Measurements from ENCODE around the gene PCNX3. TPM values are rescaled to one million over a fixed set of nuclear protein-coding genes. Genes with fewer than 3 reads are reported as not detected.

The PCNX3 gene
- total and polyA plus RNA-seq, 2 experiments from 2014 or later, result 8.1 to 23.5 TPM

- in situ Hi-C loops (cut with MboI), result no loop called here
Observed at GRCh38 chr11:65598258-65598699, 17.3 kb upstream of the PCNX3 start.

GRCh38 chr11:65599216-65599954 lies 16.2 kb upstream of the PCNX3 start:
- 88 to 90% methylated on average over 32 to 49 of the region's 49 CpGs for WGBS, 2 experiments (ENCODE audit: low coverage in 1 of 2, low lambda C conversion rate in 2 of 2, missing lambda C conversion rate in 2 of 2)
- no peaks in the 10 kb centered on the region for H3K27me3 ChIP-seq (replicated peaks; ENCODE audit: insufficient read depth)
- H4K20me1 ChIP-seq (ENCODE audit: insufficient read depth), result no peaks in the 10 kb centered on the region
- H3K36me3 ChIP-seq (ENCODE audit: low read depth), result peaks cover 6% of the 10 kb centered on the region; the same call in 1 of the 2 replicates
- no peak overlapping the region for H2AFZ ChIP-seq
- no peaks in the 10 kb centered on the region for H3K4me1 ChIP-seq (ENCODE audit: insufficient read depth)
- TF ChIP-seq EZH2 (IDR thresholded peaks at IDR 0.05; ENCODE audit: insufficient read depth, poor library complexity, severe bottlenecking), result no peak
- no peak for TF ChIP-seq EZH2phosphoT487 (IDR thresholded peaks at IDR 0.05; ENCODE audit: insufficient read depth, low read depth)
- H3K9ac ChIP-seq, result no peak overlapping the region
- H3K9me3 ChIP-seq (ENCODE audit: low read depth), result no peaks in the 10 kb centered on the region
- H3K9me2 ChIP-seq (ENCODE audit: insufficient read depth), result no peaks in the 10 kb centered on the region
- no peak overlapping the region for H3K27ac ChIP-seq
- no peak overlapping the region for H3K4me2 ChIP-seq (ENCODE audit: unreplicated experiment)
- no peak for DNase-seq
- peaks cover 5% of the 10 kb centered on the region; the same call in 1 of the 2 replicates for H3F3A ChIP-seq (ENCODE audit: insufficient read depth)
- H3K4me3 ChIP-seq, result no peak overlapping the region
- no peaks in the 10 kb centered on the region for H3K79me2 ChIP-seq (ENCODE audit: insufficient read depth)
- in situ Hi-C loops (cut with MboI), result no loop called here

More at GRCh38 chr11:65598258-65598699, 17.3 kb upstream of the PCNX3 start:
- Histone ChIP-seq H3K36me3 (ENCODE audit: low read depth) (no peaks in the 10 kb centered on the region; the same call in 1 of the 2 replicates), H3K4me2 (ENCODE audit: unreplicated experiment) (no peak overlapping the region), H3K4me3 (no peak overlapping the region), H2AFZ (no peak overlapping the region), H3K4me1 (ENCODE audit: insufficient read depth) (no peaks in the 10 kb centered on the region), H3K79me2 (ENCODE audit: insufficient read depth) (no peaks in the 10 kb centered on the region), H3K9me3 (ENCODE audit: low read depth) (no peaks in the 10 kb centered on the region), H3K9me2 (ENCODE audit: insufficient read depth) (no peaks in the 10 kb centered on the region), H3K27ac (no peak overlapping the region), H3K9ac (no peak overlapping the region), H3K27me3 (replicated peaks; ENCODE audit: insufficient read depth) (no peaks in the 10 kb centered on the region), H4K20me1 (ENCODE audit: insufficient read depth) (no peaks in the 10 kb centered on the region), H3F3A (ENCODE audit: insufficient read depth) (peaks cover 9% of the 10 kb centered on the region; the same call in 1 of the 2 replicates)
- DNase-seq, result no peak
- WGBS, 2 experiments (ENCODE audit: low coverage in 1 of 2, low lambda C conversion rate in 2 of 2, missing lambda C conversion rate in 2 of 2), result 93 to 97% methylated on average over 7 to 16 of the region's 16 CpGs
- TF ChIP-seq EZH2phosphoT487 (IDR thresholded peaks at IDR 0.05; ENCODE audit: insufficient read depth, low read depth), result no peak
- TF ChIP-seq EZH2 (IDR thresholded peaks at IDR 0.05; ENCODE audit: insufficient read depth, poor library complexity, severe bottlenecking), result no peak

GRCh38 chr11:65599955-65600246 lies 15.7 kb upstream of the PCNX3 start:
- H3K9me2 ChIP-seq (ENCODE audit: insufficient read depth), result no peaks in the 10 kb centered on the region
- no peak for DNase-seq
- WGBS, 2 experiments (ENCODE audit: low coverage in 1 of 2, low lambda C conversion rate in 2 of 2, missing lambda C conversion rate in 2 of 2), result 98 to 100% methylated on average over 6 of the region's 6 CpGs
- no peaks in the 10 kb centered on the region for H3K79me2 ChIP-seq (ENCODE audit: insufficient read depth)
- H3K4me1 ChIP-seq (ENCODE audit: insufficient read depth), result no peaks in the 10 kb centered on the region
- no peak for TF ChIP-seq EZH2 (IDR thresholded peaks at IDR 0.05; ENCODE audit: insufficient read depth, poor library complexity, severe bottlenecking)
- TF ChIP-seq EZH2phosphoT487 (IDR thresholded peaks at IDR 0.05; ENCODE audit: insufficient read depth, low read depth), result no peak
- H3F3A ChIP-seq (ENCODE audit: insufficient read depth), result no peaks in the 10 kb centered on the region
- H4K20me1 ChIP-seq (ENCODE audit: insufficient read depth), result no peaks in the 10 kb centered on the region
- in situ Hi-C loops (cut with MboI), result no loop called here
- H3K4me3 ChIP-seq, result no peak overlapping the region
- H3K27ac ChIP-seq, result no peak overlapping the region
- no peaks in the 10 kb centered on the region for H3K9me3 ChIP-seq (ENCODE audit: low read depth)
- no peak overlapping the region for H2AFZ ChIP-seq
- H3K27me3 ChIP-seq (replicated peaks; ENCODE audit: insufficient read depth), result no peaks in the 10 kb centered on the region
- H3K9ac ChIP-seq, result no peak overlapping the region
- no peak overlapping the region for H3K4me2 ChIP-seq (ENCODE audit: unreplicated experiment)
- H3K36me3 ChIP-seq (ENCODE audit: low read depth), result peaks cover 11% of the 10 kb centered on the region; the same call in 1 of the 2 replicates

- no peak for DNase-seq
- Histone ChIP-seq H3K4me1 (ENCODE audit: insufficient read depth) (peaks cover 3% of the 10 kb centered on the region; the same call in 1 of the 2 replicates), H3K27ac (no peak overlapping the region), H2AFZ (no peak overlapping the region), H3K4me2 (ENCODE audit: unreplicated experiment) (no peak overlapping the region), H3K4me3 (no peak overlapping the region), H3K9ac (no peak overlapping the region), H3K9me2 (ENCODE audit: insufficient read depth) (no peaks in the 10 kb centered on the region), H4K20me1 (ENCODE audit: insufficient read depth) (no peaks in the 10 kb centered on the region; the same call in 1 of the 2 replicates), H3K27me3 (replicated peaks; ENCODE audit: insufficient read depth) (no peaks in the 10 kb centered on the region), H3K36me3 (ENCODE audit: low read depth) (peaks cover 11% of the 10 kb centered on the region; the same call in 1 of the 2 replicates), H3K79me2 (ENCODE audit: insufficient read depth) (peaks cover 12% of the 10 kb centered on the region), H3F3A (ENCODE audit: insufficient read depth) (no peaks in the 10 kb centered on the region), H3K9me3 (ENCODE audit: low read depth) (no peaks in the 10 kb centered on the region)
- in situ Hi-C loops (cut with MboI), result no loop called here
- 100% methylated on average over 1 of the region's 1 CpG for WGBS, 2 experiments (ENCODE audit: low coverage in 1 of 2, low lambda C conversion rate in 2 of 2, missing lambda C conversion rate in 2 of 2)
- TF ChIP-seq EZH2 (IDR thresholded peaks at IDR 0.05; ENCODE audit: insufficient read depth, poor library complexity, severe bottlenecking) (no peak), EZH2phosphoT487 (IDR thresholded peaks at IDR 0.05; ENCODE audit: insufficient read depth, low read depth) (no peak)
Observed at GRCh38 chr11:65604258-65604657, 11.3 kb upstream of the PCNX3 start.
